GM19397 (cell line): Measurements from ENCODE around the gene PARD3B.

ENCODE experiments used
- ATAC-seq: cut with Tn5 transposase; IDR thresholded peaks from one replicate; pipeline ENCODE4 v1.9.1; 2021; ENCODE audit warnings: mild to moderate bottlenecking, moderate library complexity; ENCODE audit not compliant: unreplicated experiment

The PARD3B gene

DNA sequence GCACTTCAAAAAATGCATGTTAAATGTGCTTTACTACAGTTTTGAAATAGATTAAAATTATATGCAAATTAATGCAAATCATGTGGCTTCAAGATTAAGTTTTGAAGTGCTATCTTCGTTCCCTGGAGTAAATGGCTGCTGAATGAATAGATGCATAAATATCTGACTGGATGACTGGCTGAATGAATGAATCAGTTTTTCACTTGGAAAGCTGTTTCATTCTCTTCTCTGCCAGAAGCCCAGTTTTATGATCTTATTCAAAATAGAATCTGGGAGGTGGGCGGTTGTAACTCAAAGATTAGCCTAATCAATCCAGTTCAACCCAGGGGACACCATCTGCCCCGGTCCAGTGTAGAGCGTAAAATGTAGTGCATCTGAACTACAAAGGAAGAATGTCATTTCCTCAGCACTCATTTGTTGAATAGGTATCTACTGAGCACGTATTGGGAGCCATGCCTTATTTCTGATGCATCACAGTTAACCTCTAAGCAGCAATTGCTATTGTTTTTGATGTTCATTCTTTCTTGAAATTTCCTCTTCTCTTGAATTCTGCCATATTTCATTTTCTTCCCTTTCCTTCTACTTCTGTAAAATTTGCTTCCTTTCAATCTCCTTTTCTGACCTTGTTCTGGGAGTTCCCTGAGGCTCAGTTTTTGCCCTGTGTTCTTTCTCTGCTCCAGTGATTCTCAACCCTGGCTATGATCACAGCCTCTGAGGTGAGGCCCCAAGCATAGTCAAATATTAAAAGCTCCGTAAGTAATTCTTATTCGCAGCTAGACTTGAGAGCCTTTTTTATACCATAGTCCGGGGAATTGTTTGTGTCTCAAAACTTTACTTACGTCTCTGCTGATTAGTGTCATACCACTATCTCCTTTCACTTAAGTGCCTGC is 282.7 kb downstream of the PARD3B start:
- no peak for ATAC-seq

DNA sequence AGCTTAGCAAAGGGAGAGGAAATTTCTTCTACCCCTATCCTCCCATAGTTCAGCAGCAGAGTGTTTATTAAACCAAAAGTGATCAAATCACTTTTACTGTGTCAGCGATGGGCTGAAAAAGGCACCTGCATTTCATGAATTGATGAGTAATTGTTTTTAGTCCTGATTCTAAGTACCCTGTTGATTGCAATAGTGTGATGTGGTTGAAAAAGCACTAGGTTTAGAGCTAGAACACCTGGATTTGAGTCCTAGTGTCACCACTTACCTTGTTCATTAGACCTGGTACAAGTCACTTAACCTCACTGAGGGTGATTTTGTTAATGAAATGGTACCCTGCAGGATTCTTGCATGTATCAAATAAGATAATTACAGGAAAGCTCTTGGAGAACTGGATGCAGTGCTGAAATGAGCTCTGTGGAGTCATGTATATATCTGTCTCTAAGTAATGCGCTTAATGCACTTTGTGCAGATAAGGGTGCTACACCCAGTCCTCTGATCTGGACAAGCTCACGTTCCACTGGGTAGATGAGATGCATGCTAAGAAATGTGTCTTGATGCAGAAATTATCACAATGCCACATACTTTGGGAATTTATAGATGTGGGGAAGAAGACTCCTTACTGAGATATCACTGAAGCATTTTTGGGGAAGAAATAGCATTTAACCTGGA is 289.6 kb downstream of the PARD3B start:
- ATAC-seq = no peak

DNA sequence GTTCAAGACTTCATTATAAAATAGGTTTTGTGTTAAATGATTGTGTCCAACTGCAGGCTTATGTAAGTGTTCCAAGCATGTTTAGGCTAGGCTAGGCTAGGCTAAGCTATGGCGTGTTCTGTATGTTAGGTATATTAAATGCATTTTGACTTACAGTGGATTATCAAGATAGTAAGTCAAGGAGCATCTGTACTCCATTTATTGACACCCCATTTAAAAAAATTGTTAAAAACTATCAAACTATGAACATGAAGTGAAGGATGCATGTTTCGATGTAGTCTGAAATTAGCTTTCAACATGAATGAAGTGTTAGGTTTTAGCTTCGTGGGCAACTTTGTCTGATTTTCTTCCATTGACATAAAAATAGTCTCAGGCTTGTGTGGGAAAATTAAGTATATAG is 290.5 kb downstream of the PARD3B start:
- no peak for ATAC-seq

DNA sequence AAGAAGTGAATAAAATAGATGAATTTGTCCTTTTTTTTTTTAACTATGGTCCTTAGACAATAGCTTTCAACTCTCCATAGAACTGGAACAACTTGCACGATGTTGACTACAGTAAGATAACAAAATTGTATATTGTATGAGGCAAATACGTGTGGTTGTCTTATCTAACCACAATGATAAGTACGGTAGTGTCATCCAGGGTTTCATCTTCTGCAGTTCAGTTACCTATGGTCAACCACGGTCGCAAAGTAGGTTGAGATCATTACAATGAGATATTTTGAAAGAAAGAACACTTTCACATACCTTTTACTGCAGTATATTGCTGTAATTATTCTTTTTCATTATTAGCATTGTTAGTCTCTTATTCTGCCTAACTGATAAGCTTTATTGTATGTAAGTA is 295.2 kb downstream of the PARD3B start:
- ATAC-seq = no peak

DNA sequence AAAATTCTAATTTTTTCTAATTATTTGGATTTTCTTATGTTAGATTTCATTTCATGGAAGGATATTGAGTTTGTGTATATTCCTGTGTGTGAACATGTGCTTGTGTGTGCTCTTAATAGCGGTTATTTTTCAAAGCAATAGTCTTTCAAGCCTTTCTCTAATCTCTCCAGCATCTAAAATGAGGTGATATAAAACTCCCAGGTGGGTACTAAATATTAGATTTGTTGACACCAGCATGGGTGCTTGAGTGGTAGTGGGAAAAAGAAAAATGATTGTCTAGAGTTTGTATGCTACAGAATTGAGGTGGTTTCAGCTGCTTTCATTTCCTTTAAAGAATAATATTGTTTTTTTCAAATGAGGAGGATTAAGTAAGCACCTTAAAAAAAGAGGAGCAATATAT is 296.8 kb downstream of the PARD3B start:
- no peak for ATAC-seq

DNA sequence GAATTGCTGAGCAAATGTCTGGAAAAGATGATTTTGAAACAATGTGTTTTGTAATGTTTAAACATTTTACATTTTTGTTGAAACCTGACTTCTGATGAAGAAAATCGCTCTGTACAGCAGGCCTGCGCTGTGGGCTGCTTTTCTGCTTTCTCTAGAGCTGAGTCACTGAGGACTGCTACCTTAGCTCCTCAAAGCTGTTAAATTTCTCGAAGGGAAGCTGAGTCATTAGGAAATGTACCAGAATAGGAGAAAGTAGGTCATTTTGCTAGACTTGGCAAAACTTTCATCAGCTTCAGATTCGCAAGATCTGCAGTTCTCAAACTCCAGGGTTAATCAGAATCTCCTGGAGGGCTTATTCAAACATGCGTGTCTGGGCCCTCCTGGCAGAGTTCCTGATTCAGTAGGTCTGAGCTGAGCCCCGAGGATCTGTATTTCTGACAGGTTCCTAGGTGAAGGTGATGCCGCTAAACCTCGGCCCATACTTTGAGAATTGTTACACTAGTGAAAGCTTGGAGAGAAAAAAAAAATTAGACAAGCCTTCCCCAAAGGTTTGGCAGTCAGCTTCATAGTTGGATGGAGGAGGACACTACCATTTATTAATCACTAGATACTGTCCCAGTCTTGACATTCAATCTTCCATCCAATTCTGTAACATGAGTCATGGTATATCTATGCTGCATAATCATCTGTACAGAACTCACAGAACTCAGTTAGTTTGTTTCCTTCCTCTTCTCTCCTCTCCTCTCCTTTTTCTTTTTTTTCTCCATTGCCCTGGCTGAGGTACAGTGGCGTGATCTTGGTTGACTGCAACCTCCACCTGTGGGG is 297.6 kb downstream of the PARD3B start:
- no peak for ATAC-seq

DNA sequence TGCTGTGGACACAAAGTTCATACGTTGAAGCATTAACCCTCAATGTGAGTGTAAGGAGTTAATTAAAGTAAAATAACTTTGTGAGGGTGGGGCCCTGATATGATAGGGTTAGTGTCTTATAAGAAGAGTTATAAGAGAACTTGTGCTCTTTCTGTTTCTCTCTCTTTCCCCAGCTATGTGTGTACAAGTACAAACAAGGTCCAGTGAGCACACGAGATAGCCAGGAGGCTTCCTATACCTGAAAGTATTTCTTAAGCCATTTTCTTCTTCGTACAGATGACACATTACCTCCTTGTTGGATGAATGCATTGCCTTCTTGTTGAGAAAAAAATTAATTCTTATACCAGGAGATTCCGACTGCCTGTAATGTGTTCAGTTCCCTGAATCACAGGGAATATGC is 301.2 kb downstream of the PARD3B start:
- no peak for ATAC-seq

GRCh38 chr2:204849892-204850291 is 304.6 kb downstream of the PARD3B start:
- ATAC-seq = no peak

DNA sequence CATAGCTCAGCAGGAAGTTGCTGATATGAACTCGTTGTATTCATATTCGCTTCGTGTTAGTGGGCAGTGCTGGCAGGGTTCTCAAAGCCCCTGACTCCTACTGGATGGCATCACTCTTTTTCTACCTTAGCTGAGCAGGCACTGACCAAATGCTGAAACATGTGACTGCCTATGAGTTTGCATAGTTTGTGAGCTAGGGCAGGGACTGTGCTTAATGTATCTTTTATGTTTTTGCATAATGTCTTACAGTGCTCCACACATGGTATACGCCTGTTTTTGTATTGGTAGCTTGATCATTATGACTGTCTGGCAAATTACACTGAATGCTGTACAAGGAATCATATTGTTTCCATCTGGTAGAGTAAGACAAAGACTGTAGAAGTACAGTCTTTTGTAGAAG is 305.3 kb downstream of the PARD3B start:
- ATAC-seq = no peak

- no peak for ATAC-seq
Observed at GRCh38 chr2:204853905-204854304, 308.6 kb downstream of the PARD3B start.

- ATAC-seq = no peak
Observed at GRCh38 chr2:204860274-204860673, 315.0 kb downstream of the PARD3B start.

DNA sequence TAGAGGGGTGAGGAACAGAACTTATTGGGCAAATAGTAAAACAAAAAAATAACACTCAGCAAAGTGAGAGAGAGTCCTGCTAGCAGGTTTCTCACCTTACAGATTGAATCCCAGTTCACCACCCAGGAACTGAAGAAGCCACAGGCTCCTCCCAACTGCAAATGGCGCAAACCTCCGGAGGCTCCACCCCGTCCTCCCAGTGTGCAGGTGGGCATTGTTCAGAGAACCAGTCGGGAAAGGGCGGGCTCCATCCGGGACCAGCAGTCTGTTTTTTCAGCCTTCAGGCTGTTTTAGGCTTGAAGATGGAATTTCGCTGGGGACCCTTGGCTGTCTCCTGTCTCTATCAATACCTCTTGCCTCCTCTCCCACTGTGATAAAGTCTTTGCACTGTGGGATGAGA is 317.5 kb downstream of the PARD3B start:
- ATAC-seq = no peak

GRCh38 chr2:204863336-204863735 is 318.1 kb downstream of the PARD3B start:
- ATAC-seq = no peak

GRCh38 chr2:204869132-204869823 is 324.0 kb downstream of the PARD3B start:
- ATAC-seq = no peak

GRCh38 chr2:204870053-204870452 is 324.8 kb downstream of the PARD3B start:
- ATAC-seq = no peak

- no peak for ATAC-seq
Observed at GRCh38 chr2:204871231-204871953, 326.1 kb downstream of the PARD3B start.

GRCh38 chr2:204876311-204876710 is 331.0 kb downstream of the PARD3B start:
- ATAC-seq = no peak

DNA sequence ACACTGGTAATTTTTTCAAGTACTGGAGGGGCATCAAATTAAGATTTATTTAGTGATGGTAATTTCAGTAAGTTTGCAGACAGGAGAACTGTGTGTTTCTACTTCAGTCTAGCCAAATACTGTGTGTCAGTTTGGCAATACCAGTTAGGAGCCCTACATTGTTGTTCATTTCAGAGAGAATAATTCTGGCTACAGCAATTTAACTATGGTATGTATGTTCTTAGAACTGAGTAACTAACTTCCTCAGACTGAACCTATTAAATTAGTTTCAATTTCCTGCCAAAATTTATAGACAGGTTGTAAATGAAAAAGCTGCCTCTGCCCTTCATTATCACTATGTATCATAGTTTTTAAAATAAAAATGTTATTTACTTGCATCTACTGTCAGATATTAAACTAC is 332.4 kb downstream of the PARD3B start:
- no peak for ATAC-seq

GRCh38 chr2:204880928-204881327 is 335.7 kb downstream of the PARD3B start:
- no peak for ATAC-seq

GRCh38 chr2:204881655-204882054 is 336.4 kb downstream of the PARD3B start:
- no peak for ATAC-seq
